CD8-positive, alpha-beta memory T cell (primary cell): ENCODE measurements around the gene GLOD4. TPM values are rescaled to one million over a fixed set of nuclear protein-coding genes. Genes with fewer than 3 reads are reported as not detected.
A peak's percentile ranks its signal among the peaks of the same experiment; 100 is the strongest.
"Not testable (repeated sequence)": the region's sequence is repeated elsewhere in the genome, so short reads cannot be mapped to it uniquely, and the experiment has no call there.

Source experiments
- CTCF ChIA-PET: fragments of 350-600 bp; sonication (Branson Sonifier 250); formaldehyde crosslinking; loops from one replicate; lab custom pipeline; 2021; ENCODE audit warnings: antibody characterized with exemption; lab: Charles Lee
- POLR2A ChIA-PET: fragments of 350-600 bp; sonication (Branson Sonifier 250); formaldehyde crosslinking; loops from one replicate; lab custom pipeline; 2021; ENCODE audit warnings: antibody characterized with exemption; lab: Charles Lee
- DNase-seq, 5 donors: peaks; one replicate each; pipeline versions ENCODE4 v3.0.0 to v3.0.0-alpha.2; 2020 to 2022; ENCODE audit warnings: mixed read lengths in 1 of 5
- H3K27ac ChIP-seq: one replicate; pipeline ENCODE4 v1.7.0; 2013; ENCODE audit warnings: low read depth, mild to moderate bottlenecking, low read length, moderate library complexity
- H3K27me3 ChIP-seq: 2 replicates; pipeline ENCODE4 v1.7.0; 2013; ENCODE audit warnings: low read length, mild to moderate bottlenecking; ENCODE audit not compliant: insufficient read depth, poor library complexity, severe bottlenecking
- H3K36me3 ChIP-seq: 2 replicates; pipeline ENCODE4 v1.7.0; 2013; ENCODE audit warnings: mild to moderate bottlenecking, low read length, moderate library complexity; ENCODE audit not compliant: insufficient read depth
- H3K4me1 ChIP-seq: 2 replicates; pipeline ENCODE4 v1.7.0; 2013; ENCODE audit warnings: mild to moderate bottlenecking, low read length, moderate library complexity; ENCODE audit not compliant: insufficient read depth
- H3K4me3 ChIP-seq: 2 replicates; pipeline ENCODE4 v1.7.0; 2013; ENCODE audit warnings: mild to moderate bottlenecking, low read length
- H3K9me3 ChIP-seq: 2 replicates; pipeline ENCODE4 v1.7.0; 2013; ENCODE audit warnings: mild to moderate bottlenecking, low read length
- H3K27ac Mint-ChIP-seq, 8 donors: one replicate each; pipeline ENCODE4 v1.8.0; 2020 to 2021; ENCODE audit warnings: mixed read lengths in 8 of 8, mild to moderate bottlenecking in 6 of 8, inconsistent platforms in 3 of 8, moderate library complexity in 3 of 8
- H3K27me3 Mint-ChIP-seq, 2 donors: one replicate each; pipeline ENCODE4 v1.8.0; 2020 to 2021; ENCODE audit warnings: mixed read lengths in 2 of 2, mild to moderate bottlenecking in 1 of 2, moderate library complexity in 1 of 2
- H3K36me3 Mint-ChIP-seq, 3 donors: one replicate each; pipeline ENCODE4 v1.8.0; 2020 to 2021; ENCODE audit warnings: mixed read lengths in 3 of 3, inconsistent platforms in 1 of 3, mild to moderate bottlenecking in 1 of 3
- H3K4me1 Mint-ChIP-seq, 3 donors: one replicate each; pipeline ENCODE4 v1.8.0; 2020 to 2021; ENCODE audit warnings: mixed read lengths in 3 of 3, inconsistent platforms in 1 of 3, mild to moderate bottlenecking in 1 of 3
- H3K4me3 Mint-ChIP-seq, 7 donors: one replicate each; pipeline ENCODE4 v1.8.0; 2020 to 2021; ENCODE audit warnings: mixed read lengths in 7 of 7, mild to moderate bottlenecking in 6 of 7, moderate library complexity in 4 of 7, inconsistent platforms in 2 of 7
- H3K9me3 Mint-ChIP-seq, 5 donors: one replicate each; pipeline ENCODE4 v1.8.0; 2020 to 2022; ENCODE audit warnings: mixed read lengths in 5 of 5, mild to moderate bottlenecking in 3 of 5, moderate library complexity in 2 of 5, inconsistent platforms in 1 of 5
- polyA plus RNA-seq: library from polyadenylated mRNA; unstranded; fragments of 300-500 nt; fragmentation: Illumina TruSeq; gene quantifications from one replicate; pipeline ENCODE4 v1.2.3, GENCODE V29; 2021
- total RNA-seq, 2 experiments: library from RNA; stranded (reverse); gene quantifications; one replicate each; pipeline ENCODE4 v1.2.3, GENCODE V29; 2021

The GLOD4 gene
- total and polyA plus RNA-seq, 3 experiments from 2014 or later, result 76.4 to 97.7 (median 90.6) TPM

DNA sequence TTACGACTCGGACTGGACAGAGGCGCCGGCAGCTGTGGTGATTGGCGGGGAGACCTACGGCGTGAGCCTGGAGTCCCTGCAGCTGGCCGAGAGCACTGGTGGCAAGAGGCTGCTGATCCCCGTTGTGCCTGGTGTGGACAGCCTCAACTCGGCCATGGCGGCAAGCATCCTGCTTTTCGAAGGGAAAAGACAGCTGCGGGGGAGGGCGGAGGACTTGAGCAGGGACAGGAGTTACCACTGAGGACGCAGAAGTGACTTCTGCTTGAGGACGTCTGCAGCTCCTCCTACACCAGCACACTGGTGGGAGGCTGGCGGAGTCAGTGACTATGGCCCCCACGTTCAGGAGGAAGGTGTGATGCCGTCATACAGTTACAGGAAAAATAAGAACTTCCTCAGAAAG lies 9.7 kb upstream of the GLOD4 start:
- no peak overlapping the region for H3K4me3 Mint-ChIP-seq
- POLR2A ChIA-PET, result no interaction called here

DNA sequence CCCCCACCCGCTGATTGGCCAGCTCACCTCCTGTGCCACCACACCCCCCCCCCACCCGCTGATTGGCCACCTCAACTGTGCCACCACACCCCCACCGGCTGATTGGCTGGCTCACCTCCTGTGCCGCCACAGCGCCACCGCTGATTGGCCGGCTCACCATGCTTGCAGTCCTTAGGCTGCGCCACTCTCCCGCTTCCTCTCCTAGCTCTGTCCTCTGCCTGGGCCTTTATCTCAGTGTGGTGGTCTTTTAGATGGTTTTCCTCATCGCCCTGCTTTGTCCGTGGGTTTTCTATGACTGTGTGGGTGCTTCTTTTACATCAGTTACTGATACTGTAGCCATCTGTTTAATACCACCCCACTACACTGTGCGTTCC lies 8.8 kb upstream of the GLOD4 start:
- Mint-ChIP-seq H3K4me3 (peak overlapping the region in 1 of 7 donors; percentile 8), H3K36me3 (peaks cover 0 to 61% (median 14%) of the 10 kb centered on the region in 3 donors), H3K4me1 (peaks cover 5 to 10% (median 7%) of the 10 kb centered on the region in 3 donors)
- H3K36me3 ChIP-seq, result peaks cover 35% of the 10 kb centered on the region
- H3K27ac ChIP-seq, H3K27ac Mint-ChIP-seq, H3K4me3 ChIP-seq, H3K9me3 Mint-ChIP-seq, H3K4me1 ChIP-seq, CTCF ChIA-PET, H3K9me3 ChIP-seq, H3K27me3 ChIP-seq, POLR2A ChIA-PET, DNase-seq, H3K27me3 Mint-ChIP-seq: not testable (repeated sequence)

More for the DNA sequence above, 9.7 kb upstream of the GLOD4 start:
- H3K27ac ChIP-seq, result no peak overlapping the region
- peaks cover 0 to 57% (median 14%) of the 10 kb centered on the region in 3 donors for H3K36me3 Mint-ChIP-seq
- H3K27me3 Mint-ChIP-seq, result no peaks in the 10 kb centered on the region
- H3K4me1 Mint-ChIP-seq, result peaks cover 5 to 10% (median 7%) of the 10 kb centered on the region in 3 donors
- H3K4me3 ChIP-seq, result no peak overlapping the region
- H3K9me3 Mint-ChIP-seq, result no peaks in the 10 kb centered on the region
- no peaks in the 10 kb centered on the region for H3K4me1 ChIP-seq
- no peaks in the 10 kb centered on the region for H3K9me3 ChIP-seq
- CTCF ChIA-PET, result no interaction called here
- H3K36me3 ChIP-seq, result peaks cover 35% of the 10 kb centered on the region
- no peak overlapping the region for H3K27ac Mint-ChIP-seq
- H3K27me3 ChIP-seq, result no peaks in the 10 kb centered on the region
- DNase-seq, result no peak

DNA sequence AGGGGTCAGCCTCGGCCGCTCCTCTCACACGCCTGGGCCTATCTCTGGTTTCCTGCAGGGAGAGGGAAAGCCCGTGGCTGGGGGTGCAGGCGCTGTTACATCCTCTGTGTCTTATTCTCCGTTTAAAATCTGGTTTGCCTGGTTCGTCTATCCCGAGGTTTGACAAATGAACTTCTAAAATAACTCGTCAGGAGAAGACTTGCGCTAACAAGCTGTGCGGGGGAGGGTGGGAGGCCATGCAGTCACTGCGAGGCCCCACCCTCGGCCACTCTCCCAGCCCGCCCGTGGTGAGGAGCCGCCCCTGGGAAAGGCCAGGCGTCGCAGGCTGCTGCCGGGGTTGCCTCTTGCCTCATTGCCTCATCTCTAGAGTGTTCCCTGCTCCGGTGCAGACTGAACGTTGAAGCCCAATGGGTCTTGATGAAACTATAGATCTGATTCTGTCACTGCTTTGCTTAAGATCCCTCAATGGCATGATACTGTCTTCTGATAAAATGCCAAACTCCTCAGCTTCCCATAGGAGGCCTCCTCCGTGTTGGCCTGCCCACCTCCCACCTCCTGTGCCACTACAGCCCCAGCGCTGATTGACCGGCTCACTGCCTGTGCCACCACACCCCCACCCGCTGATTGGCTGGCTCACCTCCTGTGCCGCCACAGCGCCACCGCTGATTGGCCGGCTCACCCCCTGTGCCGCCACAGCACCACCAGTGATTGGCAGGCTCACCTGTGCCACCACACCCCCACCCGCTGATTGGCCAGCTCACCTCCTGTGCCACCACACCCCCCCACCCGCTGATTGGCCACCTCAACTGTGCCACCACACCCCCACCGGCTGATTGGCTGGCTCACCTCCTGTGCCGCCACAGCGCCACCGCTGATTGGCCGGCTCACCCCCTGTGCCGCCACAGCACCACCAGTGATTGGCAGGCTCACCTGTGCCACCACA lies 8.1 kb upstream of the GLOD4 start:
- H3K9me3 ChIP-seq, H3K27me3 ChIP-seq, POLR2A ChIA-PET, H3K27ac ChIP-seq, H3K4me3 ChIP-seq, H3K4me1 ChIP-seq, H3K9me3 Mint-ChIP-seq, DNase-seq, H3K27me3 Mint-ChIP-seq, H3K4me3 Mint-ChIP-seq, H3K27ac Mint-ChIP-seq, CTCF ChIA-PET: not testable (repeated sequence)
- Mint-ChIP-seq H3K36me3 (peaks cover 0 to 66% (median 14%) of the 10 kb centered on the region in 3 donors), H3K4me1 (peaks cover 5 to 10% (median 9%) of the 10 kb centered on the region in 3 donors)
- H3K36me3 ChIP-seq, result peaks cover 35% of the 10 kb centered on the region

DNA sequence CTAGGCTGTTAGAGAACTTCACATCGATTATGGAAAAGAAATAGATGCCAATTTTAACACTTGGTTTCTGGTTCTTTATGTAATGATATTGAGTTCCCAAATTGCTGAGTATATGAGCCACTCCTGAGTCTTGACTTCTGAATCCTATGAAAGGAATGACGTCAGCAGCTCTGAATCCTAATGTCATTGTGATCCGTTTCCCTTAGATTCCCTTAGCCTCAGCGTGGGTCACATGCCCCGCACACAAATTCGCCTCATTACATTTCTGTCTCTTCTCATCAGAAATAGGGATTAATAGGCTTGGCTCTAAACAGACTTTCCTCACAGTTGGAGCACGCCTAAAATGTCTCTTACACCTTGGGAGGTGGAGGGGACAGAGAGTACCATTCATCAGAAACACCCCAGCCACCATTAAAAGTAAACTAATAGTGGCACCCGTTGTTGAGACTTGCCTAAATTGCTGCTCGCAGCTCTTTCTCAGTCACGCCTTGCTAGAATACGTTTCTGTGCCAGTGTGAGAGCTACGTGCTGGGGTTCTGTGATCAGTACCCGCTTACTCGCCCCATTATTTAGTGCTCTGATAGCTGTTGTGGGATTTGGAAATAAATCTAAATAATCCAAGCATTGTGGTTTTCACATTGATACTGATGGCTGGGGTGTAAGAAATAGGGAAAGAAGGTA lies 7.2 kb upstream of the GLOD4 start:
- H3K4me1 Mint-ChIP-seq, result peaks cover 5 to 7% (median 6%) of the 10 kb centered on the region in 3 donors

DNA sequence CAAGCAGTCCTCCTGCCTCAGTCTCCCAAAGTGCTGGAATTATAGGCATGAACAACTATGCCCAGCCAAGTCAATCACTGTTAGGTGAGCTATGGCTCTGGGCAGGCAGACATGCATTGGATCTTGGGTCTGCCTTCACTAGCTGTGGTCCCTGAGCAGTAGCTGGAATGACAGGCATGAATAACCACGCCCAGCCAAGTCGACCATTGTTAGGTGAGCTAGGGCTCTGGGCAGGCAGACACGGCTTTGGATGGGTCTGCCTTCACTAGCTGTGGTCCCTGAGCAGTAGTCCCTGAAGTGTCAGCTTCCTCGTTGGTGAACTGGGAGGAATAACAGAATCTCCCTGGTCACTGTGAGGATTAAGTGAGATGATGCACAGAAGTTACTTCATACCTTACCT lies 6.5 kb upstream of the GLOD4 start:
- Histone ChIP-seq H3K4me3 (no peak overlapping the region), H3K9me3 (no peaks in the 10 kb centered on the region), H3K36me3 (peaks cover 35% of the 10 kb centered on the region), H3K27me3 (no peaks in the 10 kb centered on the region), H3K27ac (no peak overlapping the region), H3K4me1 (peaks cover 8% of the 10 kb centered on the region)
- Mint-ChIP-seq H3K36me3 (peaks cover 0 to 72% (median 14%) of the 10 kb centered on the region in 3 donors), H3K27me3 (no peaks in the 10 kb centered on the region), H3K4me1 (peaks cover 12 to 14% (median 12%) of the 10 kb centered on the region in 3 donors), H3K27ac (no peak overlapping the region), H3K4me3 (no peak overlapping the region), H3K9me3 (no peaks in the 10 kb centered on the region)
- POLR2A ChIA-PET, result no interaction called here
- CTCF ChIA-PET, result interaction anchor here (1.4 kb wide), 1 partner anchor 208 kb away, joined by 6 read pairs; the partner anchor contains the start of gene TIMM22
- no peak for DNase-seq

More for the DNA sequence above, 7.2 kb upstream of the GLOD4 start:
- no peak overlapping the region for H3K4me3 ChIP-seq
- Mint-ChIP-seq H3K9me3 (no peaks in the 10 kb centered on the region), H3K27ac (no peak overlapping the region), H3K27me3 (no peaks in the 10 kb centered on the region), H3K36me3 (peaks cover 0 to 72% (median 14%) of the 10 kb centered on the region in 3 donors), H3K4me3 (peak overlapping the region in 1 of 7 donors; percentile 46)
- no peaks in the 10 kb centered on the region for H3K9me3 ChIP-seq
- DNase-seq, result no peak
- ChIA-PET CTCF (interaction anchor here (1.4 kb wide), 1 partner anchor 207 kb away, joined by 6 read pairs; the partner anchor contains the start of gene TIMM22), POLR2A (no interaction called here)
- peaks cover under 1% of the 10 kb centered on the region for H3K4me1 ChIP-seq
- no peak overlapping the region for H3K27ac ChIP-seq
- H3K27me3 ChIP-seq, result no peaks in the 10 kb centered on the region
- H3K36me3 ChIP-seq, result peaks cover 35% of the 10 kb centered on the region

DNA sequence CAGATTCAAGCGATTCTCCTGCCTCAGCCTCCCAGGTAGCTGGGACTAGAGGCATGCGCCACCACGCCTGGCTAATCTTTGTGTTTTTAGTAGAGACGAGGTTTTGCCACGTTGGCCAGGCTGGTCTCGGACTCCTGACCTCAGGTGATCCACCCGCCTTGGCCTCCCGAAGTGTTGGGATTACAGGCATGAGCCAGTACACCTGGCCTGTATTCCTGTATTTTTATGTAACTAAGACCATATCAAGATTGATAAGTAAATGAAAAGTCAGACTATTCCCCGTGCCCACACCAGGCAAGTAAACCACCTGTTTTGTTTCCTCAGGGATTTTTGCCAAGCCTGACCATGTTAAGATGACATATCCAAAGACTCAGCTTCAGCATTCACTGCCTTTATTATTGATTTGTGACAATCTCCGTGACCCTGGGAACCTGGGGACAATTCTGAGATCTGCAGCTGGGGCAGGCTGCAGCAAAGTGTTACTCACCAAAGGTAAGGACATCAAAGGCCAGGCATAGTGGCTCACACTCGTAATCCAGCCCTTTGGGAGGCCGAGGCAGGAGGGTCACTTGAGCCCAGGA lies 5.7 kb upstream of the GLOD4 start:
- H3K4me1 Mint-ChIP-seq, result peaks cover 16 to 22% (median 17%) of the 10 kb centered on the region in 3 donors
- Histone ChIP-seq H3K36me3 (peaks cover 35% of the 10 kb centered on the region), H3K9me3 (no peaks in the 10 kb centered on the region), H3K4me1 (peaks cover 16% of the 10 kb centered on the region), H3K27ac (no peak overlapping the region), H3K27me3 (no peaks in the 10 kb centered on the region), H3K4me3 (no peak overlapping the region)
- no peak for DNase-seq
- peak overlapping the region in 1 of 8 donors; percentile 21 for H3K27ac Mint-ChIP-seq
- H3K4me3 Mint-ChIP-seq, result no peak overlapping the region
- H3K9me3 Mint-ChIP-seq, result no peaks in the 10 kb centered on the region
- ChIA-PET CTCF (interaction anchor here (1.4 kb wide), 1 partner anchor 209 kb away, joined by 6 read pairs; the partner anchor contains the start of gene TIMM22), POLR2A (no interaction called here)
- no peaks in the 10 kb centered on the region for H3K27me3 Mint-ChIP-seq
- H3K36me3 Mint-ChIP-seq, result peaks cover 0 to 71% (median 12%) of the 10 kb centered on the region in 3 donors

DNA sequence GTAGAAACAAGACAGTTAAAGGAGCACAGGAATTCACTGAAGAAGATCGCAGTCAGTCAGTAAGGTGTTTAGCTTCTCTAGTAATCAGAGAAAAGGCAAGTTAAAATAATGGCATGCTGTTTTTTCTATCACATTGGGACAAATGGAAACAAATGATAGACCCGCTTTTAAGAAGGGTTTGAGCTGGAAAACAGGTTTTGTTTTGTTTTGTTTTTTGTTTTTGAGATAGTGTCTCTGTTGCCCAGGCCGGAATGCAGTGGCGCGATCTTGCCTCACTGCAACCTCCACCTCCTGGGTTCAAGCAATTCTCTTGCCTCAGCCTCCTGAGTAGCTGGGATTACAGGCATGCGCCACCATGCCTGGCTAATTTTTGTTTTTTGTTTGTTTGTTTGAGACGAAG lies 3.8 kb upstream of the GLOD4 start:
- H3K9me3 ChIP-seq, CTCF ChIA-PET, H3K27ac ChIP-seq, H3K9me3 Mint-ChIP-seq, H3K4me3 Mint-ChIP-seq, DNase-seq, H3K27ac Mint-ChIP-seq, H3K27me3 ChIP-seq, H3K4me3 ChIP-seq, H3K27me3 Mint-ChIP-seq: not testable (repeated sequence)
- Histone ChIP-seq H3K4me1 (peaks cover 25% of the 10 kb centered on the region), H3K36me3 (peaks cover 17% of the 10 kb centered on the region)
- H3K4me1 Mint-ChIP-seq, result peaks cover 28 to 37% (median 31%) of the 10 kb centered on the region in 3 donors
- H3K36me3 Mint-ChIP-seq, result peaks cover 0 to 64% (median 5%) of the 10 kb centered on the region in 3 donors
- POLR2A ChIA-PET, result interaction anchor here (0.7 kb wide), 1 partner anchor 9 kb away, joined by 3 read pairs; no protein-coding TSS in a partner anchor
